ENCODE results near the gene C6orf47. TPM values are rescaled to one million over a fixed set of nuclear protein-coding genes. Genes with fewer than 3 reads are reported as not detected.

Gene C6orf47
- polyA plus RNA-seq, 3 donors, result 17.3 to 22.9 (median 18.4) TPM

DNA sequence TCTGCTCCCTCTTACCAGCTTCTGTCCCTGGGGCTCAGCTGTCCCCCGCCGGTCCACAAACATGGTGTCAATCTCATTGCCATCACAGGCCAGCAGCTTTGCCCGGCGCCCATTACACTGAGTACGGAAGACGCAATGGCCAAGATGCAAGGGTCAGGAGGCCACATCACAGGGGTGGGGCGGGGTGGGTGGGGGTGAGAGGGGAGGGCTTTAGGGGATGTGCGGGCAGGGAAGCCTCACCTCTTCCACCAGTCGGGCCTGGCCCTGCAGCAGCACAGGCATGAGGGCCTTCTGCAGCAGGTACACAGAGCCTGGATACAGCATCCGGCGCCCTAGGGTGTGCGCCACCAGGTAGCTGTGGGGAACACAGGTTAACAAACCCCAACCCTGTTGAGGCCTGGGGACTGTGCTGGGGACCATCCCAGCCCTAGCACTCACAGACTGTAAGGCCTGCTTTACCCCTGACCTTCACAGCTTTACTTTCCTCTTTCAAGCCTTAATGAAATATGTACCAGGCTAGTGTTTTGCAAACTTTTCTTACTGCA, 31.1 kb upstream of the C6orf47 start:
- no peak for DNase-seq (ENCODE audit: extremely low read depth in 1 of 11, low read depth in 9 of 11, low spot score in 4 of 11)

- DNase-seq (ENCODE audit: extremely low read depth in 1 of 11, low read depth in 9 of 11, low spot score in 4 of 11), result no peak
These were observed 30.5 kb upstream of the C6orf47 start for GRCh38 chr6:31691078-31691463.

DNA sequence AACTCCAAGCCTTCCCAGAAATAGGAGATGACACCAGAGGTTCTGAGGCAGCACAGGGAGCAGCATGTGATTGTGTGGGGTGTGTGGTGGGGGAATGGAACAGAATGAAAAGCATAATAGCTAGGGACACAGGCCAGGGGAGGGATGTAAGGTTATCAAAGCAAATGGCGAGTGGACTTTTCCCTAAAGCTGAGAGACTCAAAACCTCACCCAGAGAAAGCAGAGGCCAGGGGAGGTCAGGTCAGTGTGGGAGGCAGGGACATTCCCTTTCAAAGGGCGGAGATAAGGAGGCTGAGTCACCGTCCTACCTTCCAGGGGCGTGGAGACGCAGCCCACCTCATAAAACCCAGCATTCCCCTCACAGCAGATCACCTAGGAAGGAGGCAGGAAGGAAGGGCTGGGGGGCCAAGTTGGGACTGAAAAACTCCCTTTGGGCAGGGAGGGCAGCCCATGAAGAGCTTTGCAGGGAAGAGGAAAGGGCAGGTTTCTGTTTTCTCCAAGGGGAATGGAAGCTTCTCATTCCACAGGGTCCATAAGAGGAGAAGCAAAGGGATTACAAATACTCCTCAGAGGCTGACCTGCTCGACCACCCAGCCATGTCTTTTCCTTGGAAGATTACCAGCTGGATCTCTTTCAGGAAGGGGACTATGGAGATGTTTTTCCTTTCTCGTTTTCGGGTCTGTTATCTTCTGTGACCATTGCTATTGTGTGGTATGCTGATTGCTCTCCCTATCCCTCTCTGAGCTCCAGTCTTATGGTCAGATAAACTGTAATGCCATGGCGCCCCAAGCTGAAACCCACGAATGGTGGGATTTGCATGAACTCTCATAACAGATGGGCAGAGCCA, 29.9 kb upstream of the C6orf47 start:
- no peak for DNase-seq (ENCODE audit: extremely low read depth in 1 of 11, low read depth in 9 of 11, low spot score in 4 of 11)

GRCh38 chr6:31689249-31690110, 28.9 kb upstream of the C6orf47 start:
- no peak for DNase-seq (ENCODE audit: extremely low read depth in 1 of 11, low read depth in 9 of 11, low spot score in 4 of 11)

- DNase-seq (ENCODE audit: extremely low read depth in 1 of 11, low read depth in 9 of 11, low spot score in 4 of 11), result no peak
These were observed 27.5 kb upstream of the C6orf47 start for GRCh38 chr6:31687860-31688693.

DNA sequence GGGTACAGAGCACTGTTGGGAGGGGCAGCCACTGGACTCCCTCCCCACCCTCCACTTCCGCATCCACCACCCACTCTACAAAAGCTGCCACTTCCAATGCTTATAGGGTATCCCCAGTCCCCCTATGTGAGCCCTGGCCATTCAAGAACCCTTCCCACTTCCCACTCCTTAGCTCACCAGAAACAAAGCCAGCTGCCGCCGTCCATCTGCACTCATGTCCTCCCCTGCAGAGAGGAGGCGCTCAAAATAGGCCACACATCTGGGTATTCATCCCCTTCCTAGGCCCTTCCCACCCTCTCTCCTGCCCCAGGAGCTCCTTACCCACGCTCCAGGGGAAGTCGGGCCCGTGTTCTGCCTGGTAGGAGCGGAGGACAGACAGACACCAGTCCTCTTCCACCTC, 26.7 kb upstream of the C6orf47 start:
- DNase-seq (ENCODE audit: extremely low read depth in 1 of 11, low read depth in 9 of 11, low spot score in 4 of 11), result no peak

DNA sequence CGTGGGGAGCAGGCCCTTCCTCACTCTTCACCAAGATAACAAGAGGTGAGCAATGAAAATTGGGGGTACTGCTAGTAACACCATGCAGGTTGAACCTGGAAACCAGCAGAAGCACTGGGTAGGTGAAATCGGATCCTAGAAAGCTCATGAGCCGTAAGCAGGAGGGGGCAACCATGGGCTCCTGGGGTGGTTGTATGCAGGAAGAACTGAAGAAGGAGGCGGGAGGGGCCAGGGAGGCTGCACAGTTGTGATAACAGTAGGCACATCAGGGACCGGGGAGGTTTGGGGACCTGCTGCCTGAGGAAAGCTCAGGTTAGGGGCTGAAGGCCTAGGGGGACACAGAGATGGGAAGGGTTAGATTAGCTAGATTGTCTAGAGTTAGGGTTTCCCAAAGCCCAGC, 25.9 kb upstream of the C6orf47 start:
- no peak for DNase-seq (ENCODE audit: extremely low read depth in 1 of 11, low read depth in 9 of 11, low spot score in 4 of 11)

DNA sequence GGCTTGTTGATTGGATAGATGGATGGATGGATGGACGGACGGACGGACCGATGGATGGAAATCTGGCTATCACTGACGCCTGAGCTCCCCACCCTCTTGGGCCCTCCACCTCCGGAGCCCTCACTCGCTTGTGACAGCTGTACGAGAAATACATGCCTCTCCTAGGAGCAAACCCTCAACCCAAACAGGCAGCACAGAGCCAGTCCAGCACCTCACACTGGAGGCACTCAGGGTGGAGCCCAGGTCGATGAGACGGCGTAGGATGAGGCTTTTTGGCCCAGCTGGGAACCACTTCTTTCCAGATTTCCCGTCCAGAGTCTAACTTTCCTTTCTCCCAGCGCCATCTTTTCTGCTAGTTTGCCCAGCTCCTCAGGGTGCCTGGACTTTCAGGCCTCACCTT, 23.0 kb upstream of the C6orf47 start:
- DNase-seq (ENCODE audit: extremely low read depth in 1 of 11, low read depth in 9 of 11, low spot score in 4 of 11), result no peak

DNA sequence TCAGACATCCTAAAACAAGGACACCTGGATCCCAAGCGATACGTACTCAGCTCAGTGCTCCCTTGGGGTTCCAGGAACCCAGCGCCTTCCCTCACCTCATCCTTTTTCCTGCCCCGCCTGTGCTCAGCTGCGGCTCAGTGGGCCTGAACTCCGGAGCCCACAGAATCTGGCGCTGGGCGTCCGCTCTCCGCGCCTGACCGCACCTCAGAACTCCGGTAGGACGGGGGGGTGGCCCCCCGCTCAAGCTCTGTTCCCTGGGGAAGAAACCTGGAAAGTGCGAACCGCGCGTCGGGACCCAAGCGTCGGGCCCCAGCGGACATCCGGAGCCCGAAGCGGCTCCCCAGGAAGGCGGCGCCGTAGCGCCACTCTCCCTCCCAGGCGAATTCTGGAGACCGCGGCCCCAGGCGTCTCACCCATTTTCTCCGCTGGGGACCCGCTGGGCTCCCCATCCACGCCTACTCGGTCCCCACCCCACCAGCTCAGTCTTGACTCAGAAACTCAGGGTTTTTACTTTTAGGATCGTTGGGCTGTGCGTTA, 20.6 kb upstream of the C6orf47 start:
- peak in 2 of 11 donors; percentile 49 for DNase-seq (ENCODE audit: extremely low read depth in 1 of 11, low read depth in 9 of 11, low spot score in 4 of 11)

- DNase-seq (ENCODE audit: extremely low read depth in 1 of 11, low read depth in 9 of 11, low spot score in 4 of 11), result peak in 9 of 11 donors; percentile 69 to 88 (median 79)
These were observed 19.9 kb upstream of the C6orf47 start, which contains the start of gene LY6G5C for GRCh38 chr6:31680226-31681134. Gene LY6G5C (minus strand): TSS chr6:31681067. CDS start chr6:31680373, 694 bp downstream.

- no peak for DNase-seq (ENCODE audit: extremely low read depth in 1 of 11, low read depth in 9 of 11, low spot score in 4 of 11)
These were observed 17.4 kb upstream of the C6orf47 start for GRCh38 chr6:31677955-31678354.

DNA sequence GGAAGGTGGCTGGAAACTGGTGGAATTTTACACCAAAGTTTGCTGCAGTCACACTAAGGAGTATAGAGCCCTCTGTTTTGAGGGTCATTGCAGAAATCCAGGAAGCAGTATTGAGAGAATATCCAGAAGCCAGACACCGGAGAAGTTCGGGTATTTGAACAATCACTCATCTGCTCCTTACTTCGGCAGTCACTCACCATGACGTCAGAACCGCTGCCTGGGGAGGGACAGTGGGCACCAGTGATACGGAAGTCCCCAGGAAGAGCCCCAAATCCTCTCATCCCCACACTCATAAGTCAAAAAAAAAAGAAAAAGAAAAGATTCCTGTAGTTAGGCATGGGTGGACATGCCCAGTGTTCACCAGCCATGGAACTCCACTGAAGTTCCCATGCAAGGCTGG, 16.3 kb upstream of the C6orf47 start:
- DNase-seq (ENCODE audit: extremely low read depth in 1 of 11, low read depth in 9 of 11, low spot score in 4 of 11), result no peak

- DNase-seq (ENCODE audit: extremely low read depth in 1 of 11, low read depth in 9 of 11, low spot score in 4 of 11), result no peak
These were observed 15.8 kb upstream of the C6orf47 start for GRCh38 chr6:31676322-31676903.

DNA sequence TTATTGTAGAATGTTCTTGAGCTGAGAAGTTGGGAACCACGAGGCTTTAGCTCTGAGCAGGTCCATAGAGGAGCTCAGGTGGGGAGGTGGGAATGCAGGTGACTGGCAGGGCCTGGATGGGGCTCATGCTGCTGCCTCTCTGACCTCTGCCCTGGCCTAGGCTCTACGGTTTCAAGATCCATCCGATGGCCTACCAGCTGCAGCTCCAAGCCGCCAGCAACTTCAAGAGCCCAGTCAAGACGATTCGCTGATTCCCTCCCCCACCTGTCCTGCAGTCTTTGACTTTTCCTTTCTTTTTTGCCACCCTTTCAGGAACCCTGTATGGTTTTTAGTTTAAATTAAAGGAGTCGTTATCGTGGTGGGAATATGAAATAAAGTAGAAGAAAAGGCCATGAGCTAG, 9.1 kb upstream of the C6orf47 start, which contains the start of gene LY6G5B:
LY6G5B (plus strand) TSS at position 301 of the 400 bp plus-strand sequence. CDS start 975 bp downstream, outside the sequence.
- DNase-seq (ENCODE audit: extremely low read depth in 1 of 11, low read depth in 9 of 11, low spot score in 4 of 11), result no peak

DNA sequence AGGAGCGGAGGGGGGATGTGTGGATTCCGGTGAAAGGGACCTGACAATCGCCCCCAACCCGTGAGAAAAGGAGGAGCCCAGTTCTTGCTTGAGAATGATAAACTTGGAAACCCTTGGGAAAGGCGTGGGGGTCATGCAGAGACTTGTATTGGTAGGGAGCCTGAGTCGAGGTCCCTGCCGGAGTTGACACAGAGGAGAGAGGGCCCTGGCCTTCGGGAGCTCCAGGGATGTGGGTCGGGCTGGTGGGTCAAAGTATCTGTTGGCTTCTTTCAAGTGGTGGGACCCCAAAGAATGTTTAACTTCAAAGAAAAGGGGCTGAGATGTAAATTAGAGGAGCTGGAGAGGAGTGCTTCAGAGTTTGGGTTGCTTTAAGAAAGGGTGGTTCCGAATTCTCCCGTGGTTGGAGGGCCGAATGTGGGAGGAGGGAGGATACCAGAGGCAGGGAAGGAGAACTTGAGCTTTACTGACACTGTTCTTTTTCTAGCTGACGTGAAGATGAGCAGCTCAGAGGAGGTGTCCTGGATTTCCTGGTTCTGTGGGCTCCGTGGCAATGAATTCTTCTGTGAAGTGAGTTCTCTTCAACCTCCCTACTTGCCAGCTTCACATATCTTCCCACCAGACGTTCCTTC, 5.9 kb upstream of the C6orf47 start:
- no peak for DNase-seq (ENCODE audit: extremely low read depth in 1 of 11, low read depth in 9 of 11, low spot score in 4 of 11)

- DNase-seq (ENCODE audit: extremely low read depth in 1 of 11, low read depth in 9 of 11, low spot score in 4 of 11), result peak; percentile 90 to 98 (median 95)
These were observed 5.1 kb upstream of the C6orf47 start, which contains the start of gene CSNK2B for GRCh38 chr6:31665501-31666336. Gene CSNK2B (plus strand): TSS chr6:31666080. CDS start chr6:31666832, 752 bp downstream.
